Effector CD4-positive, alpha-beta T cell (primary cell): ENCODE results near the gene SOHLH1.

Experiments
- DNase-seq: peaks from one replicate; pipeline ENCODE4 v3.0.0-alpha.2; 2020

The SOHLH1 gene

GRCh38 chr9:135729480-135729879, 30.2 kb upstream of the SOHLH1 start:
- no peak for DNase-seq

GRCh38 chr9:135728436-135729110, 29.3 kb upstream of the SOHLH1 start:
- DNase-seq: no peak

GRCh38 chr9:135727257-135727875, 28.1 kb upstream of the SOHLH1 start:
- no peak for DNase-seq

GRCh38 chr9:135726138-135726853, 27.0 kb upstream of the SOHLH1 start:
- DNase-seq: no peak

- no peak for DNase-seq
Observed at GRCh38 chr9:135724186-135724787, 25.0 kb upstream of the SOHLH1 start.

- no peak for DNase-seq
Observed at GRCh38 chr9:135722365-135722764, 23.1 kb upstream of the SOHLH1 start.

GRCh38 chr9:135719472-135719871, 20.2 kb upstream of the SOHLH1 start:
- DNase-seq: no peak

- DNase-seq: no peak
Observed at GRCh38 chr9:135718616-135719015, 19.3 kb upstream of the SOHLH1 start.

- no peak for DNase-seq
Observed at GRCh38 chr9:135717410-135717809, 18.1 kb upstream of the SOHLH1 start.

- DNase-seq: no peak
Observed at GRCh38 chr9:135716045-135716444, 16.8 kb upstream of the SOHLH1 start.

GRCh38 chr9:135715056-135715595, 15.8 kb upstream of the SOHLH1 start:
- no peak for DNase-seq

GRCh38 chr9:135714242-135715055, 15.2 kb upstream of the SOHLH1 start:
- no peak for DNase-seq

- DNase-seq: no peak
Observed at GRCh38 chr9:135712613-135713295, 13.5 kb upstream of the SOHLH1 start.

- no peak for DNase-seq
Observed at GRCh38 chr9:135711881-135712280, 12.6 kb upstream of the SOHLH1 start.

- DNase-seq: no peak
Observed at GRCh38 chr9:135711391-135711790, 12.1 kb upstream of the SOHLH1 start.

GRCh38 chr9:135708164-135708563, 8.9 kb upstream of the SOHLH1 start:
- DNase-seq: no peak

- no peak for DNase-seq
Observed at GRCh38 chr9:135707252-135708138, 8.2 kb upstream of the SOHLH1 start.

- DNase-seq: no peak
Observed at GRCh38 chr9:135706288-135706687, 7.0 kb upstream of the SOHLH1 start.

GRCh38 chr9:135705376-135705775, 6.1 kb upstream of the SOHLH1 start:
- DNase-seq: no peak

GRCh38 chr9:135704483-135704882, 5.2 kb upstream of the SOHLH1 start:
- DNase-seq: no peak

GRCh38 chr9:135703726-135704125, 4.4 kb upstream of the SOHLH1 start:
- DNase-seq: no peak
